Stimulated activated CD4-positive, alpha-beta T cell treated with anti-CD3 and anti-CD28 coated beads, Interleukin-2, amount 100 ng/mL, for 4 hours (primary cell): ENCODE data around the gene TECTA.

Experiments
- DNase-seq: peaks from one replicate; pipeline ENCODE4 v3.0.0-alpha.2; 2020; ENCODE audit warnings: low read depth

The TECTA gene

DNA sequence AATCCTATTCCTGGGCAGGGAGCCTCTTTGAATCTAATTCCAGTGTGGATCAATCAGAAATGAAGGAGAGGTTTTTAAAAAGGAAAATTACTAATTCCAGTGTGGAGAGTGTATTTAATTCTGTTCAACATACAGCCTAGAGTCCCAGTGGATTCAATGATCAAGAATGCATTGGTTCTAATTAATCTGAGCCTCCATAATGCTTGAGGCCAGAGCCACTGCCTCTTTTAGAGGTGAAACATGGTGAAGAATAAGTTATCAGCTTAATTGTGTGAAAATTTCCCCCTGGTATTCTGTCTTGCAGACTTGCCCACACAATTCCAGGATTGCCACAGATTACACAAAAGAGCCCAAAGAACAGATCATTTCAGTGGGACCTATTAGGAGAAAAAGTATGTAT is 87.7 kb downstream of the TECTA start:
- DNase-seq: no peak

DNA sequence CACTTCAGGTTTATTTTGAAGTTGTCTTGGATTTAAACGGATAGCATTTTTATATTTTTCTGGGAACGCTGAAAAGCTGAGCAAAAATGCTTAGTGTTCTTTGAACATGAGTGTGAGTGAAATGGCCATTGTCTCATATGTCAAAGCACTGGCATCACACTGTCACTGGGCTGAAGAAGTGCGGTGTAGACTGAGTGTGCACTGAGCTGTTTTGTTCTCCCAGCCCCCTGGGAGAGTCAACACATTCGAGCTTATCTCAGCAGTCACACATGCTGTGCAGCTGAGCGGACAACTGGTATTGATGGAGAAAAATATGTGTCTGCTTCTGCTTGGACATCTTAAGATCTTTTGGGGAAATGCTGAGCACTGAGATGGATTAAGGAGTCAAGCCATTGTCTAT is 90.8 kb downstream of the TECTA start:
- DNase-seq: no peak

DNA sequence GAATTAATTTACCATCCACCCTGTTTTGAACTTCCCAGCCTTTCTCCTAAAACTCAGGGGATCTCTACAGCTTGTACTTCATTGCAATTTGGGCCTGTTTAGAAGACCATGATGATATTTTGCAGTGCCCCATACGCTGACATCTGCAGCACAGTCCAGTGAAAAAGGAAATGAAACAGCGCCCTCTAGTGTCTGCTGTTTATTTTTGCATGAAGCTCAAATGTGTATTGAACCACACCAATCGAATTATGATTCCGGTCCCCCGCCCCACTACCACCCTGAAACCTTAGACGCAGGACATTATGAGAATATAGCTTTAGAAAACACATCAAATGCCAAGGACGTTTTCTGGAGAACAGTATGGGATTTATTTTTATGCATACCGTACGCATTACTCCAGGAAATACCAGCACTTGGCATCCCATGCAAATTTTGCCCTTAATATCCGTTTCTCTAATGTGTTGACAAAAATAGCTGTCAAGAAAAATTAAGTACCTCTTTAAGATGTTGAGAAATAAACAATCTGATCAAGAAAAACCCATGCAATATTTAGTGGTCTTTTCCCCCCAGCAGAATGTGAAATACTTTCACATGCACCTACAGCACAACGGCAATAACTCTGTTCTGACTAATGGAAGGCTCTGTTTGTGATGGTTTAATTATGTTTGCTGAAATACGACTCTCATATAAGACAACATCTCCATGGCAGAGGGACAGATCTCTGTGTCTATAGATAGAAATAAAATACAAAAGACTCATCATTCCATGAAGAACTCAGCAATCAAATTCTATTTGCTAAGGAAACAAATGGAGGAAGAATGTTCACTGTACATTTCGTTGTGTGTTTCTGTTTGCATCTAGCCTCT is 93.9 kb downstream of the TECTA start:
- peak; percentile 28 for DNase-seq

DNA sequence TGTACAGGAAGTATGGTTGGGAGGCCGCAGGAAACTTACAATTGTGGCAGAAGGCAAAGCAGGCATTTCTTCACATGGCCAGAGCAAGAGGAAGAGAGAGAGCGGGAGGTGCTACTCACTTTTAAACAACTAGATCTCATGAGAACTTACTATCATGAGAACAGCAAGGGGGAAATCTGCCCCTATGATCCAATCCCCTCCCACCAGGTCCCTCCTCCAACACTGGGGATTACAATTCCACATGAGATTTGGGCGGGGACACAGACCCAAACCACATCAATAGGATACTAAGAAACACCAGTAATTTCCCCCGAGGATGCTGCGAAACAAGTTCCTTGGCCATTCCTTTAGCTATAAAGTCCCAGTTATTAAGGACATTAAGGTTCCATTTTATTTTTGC is 97.4 kb downstream of the TECTA start:
- DNase-seq: no peak

DNA sequence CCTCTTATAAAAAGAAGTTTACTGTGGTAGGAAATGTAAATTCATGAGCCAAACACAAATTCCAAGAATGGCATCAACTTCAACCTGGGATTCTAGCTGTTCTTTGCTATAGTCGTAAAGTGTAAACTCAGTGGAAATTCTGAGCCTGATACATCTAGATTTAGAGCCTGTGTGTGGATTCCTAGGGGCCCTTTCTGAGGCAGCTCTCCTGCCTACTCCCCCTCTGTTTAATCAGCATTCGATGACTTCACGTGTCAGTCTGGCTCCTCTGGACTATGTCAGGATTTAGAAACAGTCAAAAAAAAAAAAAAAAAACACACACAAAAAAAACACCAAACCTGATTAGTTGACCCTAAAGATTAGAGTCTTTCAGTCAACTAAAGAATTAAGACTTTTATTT is 98.5 kb downstream of the TECTA start:
- no peak for DNase-seq

DNA sequence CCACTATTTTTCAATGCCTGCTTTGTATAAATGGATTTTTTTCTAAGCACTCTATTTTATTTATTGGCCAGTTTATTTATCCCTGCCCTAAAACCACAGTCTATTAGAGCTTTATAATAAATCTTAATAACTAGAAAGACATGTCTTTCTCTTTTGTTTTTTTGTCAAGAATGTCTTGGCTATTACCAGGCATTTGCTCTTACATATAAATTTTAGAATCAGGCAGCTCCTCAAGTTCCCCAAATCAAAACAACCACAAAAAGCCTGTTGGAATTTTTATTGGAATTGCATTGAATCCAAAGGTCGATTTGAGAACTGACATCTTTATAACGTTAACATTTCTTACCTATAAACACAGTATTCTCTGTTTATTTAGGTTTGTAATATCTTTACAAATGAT is 105.8 kb downstream of the TECTA start:
- DNase-seq: no peak

DNA sequence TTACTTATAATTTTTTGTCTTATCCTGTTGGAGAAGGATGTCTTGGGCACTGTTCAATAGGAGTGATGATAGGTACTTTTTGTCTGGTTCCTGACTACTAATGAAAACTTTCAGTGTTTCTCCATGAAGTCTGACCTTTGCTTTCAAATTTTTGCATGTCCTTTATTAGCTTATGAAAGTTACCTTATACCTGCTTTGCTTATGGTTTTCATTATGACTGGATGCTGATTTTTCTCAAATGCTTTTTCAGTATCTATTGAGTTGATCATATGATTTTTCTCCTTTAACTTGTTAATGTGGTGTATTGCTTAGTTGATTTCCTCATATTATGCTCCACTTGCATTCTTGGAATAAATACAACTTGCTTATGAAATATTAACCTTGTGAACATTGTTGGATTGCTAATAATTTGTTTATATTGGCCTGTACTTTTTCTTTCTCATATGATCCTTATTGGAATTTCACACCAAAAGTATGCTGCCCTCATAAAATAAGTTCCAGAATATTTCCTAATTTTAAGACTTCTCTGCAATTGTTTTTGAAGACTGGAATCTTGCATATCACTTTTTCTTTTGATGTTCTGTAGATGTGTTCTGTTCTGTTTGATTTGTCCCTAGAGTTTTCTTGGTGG is 106.6 kb downstream of the TECTA start:
- no peak for DNase-seq

DNA sequence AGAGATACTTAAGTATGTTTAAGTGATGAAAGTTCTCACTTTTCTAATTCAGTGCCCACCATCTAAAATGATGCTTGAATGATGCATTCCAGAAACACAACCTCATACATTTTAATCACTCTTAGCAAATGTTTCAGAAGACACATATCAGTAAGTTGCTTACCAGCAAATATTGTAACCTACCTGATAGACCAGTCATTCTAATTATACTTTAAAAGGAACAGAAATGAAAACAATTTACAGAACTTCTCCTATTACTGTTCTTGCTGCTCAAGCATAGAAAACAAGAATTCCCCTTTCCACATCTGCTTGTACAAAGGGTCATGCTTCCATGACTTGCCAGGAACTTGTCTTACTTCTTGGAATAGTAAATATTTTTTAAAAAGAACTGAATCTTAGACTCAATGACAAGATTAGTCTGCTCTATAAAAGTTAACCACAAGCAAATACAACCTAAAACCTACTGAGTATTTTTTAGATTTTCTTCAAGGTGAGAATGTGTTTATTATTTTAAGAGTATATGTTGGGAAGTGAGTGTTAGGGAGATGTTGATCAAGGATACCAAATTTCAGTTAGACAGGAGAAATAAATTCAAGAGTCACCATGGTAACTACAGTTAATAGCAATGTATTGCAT is 109.5 kb downstream of the TECTA start:
- no peak for DNase-seq

DNA sequence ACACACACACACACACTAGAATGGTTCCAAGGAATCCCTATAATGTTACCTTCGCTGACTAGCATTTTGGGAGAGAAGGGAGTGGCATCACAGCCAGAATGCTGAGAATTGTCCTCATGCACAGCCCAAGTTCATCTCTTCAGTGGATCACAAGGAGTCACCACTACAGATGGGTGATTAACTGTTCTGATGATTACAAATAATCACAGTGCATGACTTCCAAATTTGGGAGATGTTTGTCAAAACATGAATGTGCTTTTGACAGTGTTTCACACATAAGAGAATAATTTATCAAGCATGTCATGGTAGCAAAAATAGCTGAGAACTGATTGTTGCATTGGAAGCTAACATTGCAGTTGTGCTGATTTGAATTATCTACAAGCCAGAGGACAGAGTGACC is 110.6 kb downstream of the TECTA start:
- DNase-seq: no peak

DNA sequence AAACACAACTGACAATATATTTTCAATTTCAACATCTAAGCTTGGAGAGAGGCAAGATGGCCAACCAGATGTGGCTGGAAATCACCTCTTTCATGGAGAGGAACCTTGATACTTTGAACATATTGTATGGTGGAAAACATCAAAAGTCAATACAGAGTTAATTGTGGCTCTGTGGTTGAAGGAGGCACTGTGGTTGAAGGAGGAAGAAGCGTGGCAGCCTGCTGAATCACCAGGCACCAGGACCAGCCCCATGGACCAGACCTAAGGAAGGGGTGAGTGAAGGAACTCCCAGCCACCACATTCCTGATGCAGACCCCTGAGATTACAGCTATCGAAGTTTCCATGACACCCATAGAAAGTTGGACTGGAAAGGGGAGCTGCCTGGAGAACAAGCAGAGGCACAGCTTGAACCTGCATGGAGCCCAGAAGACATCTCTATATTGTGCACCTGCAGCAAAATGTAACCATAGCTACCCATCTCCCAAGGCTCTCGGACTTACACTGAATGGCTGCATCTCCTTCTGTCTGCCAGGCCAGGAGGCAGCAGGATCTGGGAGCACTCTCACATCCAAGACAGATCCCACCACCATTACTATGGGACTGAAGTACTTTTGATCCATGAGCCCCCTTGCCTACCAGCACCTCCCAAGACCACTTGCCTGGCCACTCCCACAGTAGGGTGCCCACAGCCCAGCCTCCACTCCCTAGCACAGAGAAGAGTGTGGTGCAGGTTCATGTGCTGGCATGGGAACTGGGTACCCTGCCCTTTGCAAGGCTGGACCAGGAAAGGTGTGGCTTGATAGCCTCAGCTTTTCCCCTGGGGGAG is 111.7 kb downstream of the TECTA start:
- DNase-seq: no peak

DNA sequence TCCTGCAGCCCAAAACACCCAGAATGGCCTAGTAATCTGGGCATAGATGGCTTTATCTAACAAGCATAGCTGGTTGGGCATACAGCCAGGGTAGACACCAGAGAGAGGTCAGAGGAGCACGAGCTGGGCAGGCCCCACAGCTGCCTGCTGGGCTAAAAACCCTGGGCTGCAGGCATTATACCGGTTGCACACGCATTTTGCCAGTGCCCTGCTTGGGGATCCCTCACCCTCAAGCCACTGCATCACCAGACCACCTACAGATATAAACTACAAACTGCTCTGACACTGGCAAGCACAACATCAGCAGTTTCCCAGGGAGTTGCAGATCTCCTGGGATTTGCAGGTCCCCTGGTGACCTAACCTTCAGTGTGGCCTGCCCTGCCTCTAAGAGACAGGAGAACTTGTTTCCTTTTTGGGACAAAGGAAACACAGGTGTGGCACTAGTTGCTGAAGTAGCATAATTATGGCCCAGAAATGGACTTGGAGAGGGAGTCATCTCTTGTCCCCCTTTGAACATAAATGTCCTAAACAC is 112.4 kb downstream of the TECTA start:
- no peak for DNase-seq

DNA sequence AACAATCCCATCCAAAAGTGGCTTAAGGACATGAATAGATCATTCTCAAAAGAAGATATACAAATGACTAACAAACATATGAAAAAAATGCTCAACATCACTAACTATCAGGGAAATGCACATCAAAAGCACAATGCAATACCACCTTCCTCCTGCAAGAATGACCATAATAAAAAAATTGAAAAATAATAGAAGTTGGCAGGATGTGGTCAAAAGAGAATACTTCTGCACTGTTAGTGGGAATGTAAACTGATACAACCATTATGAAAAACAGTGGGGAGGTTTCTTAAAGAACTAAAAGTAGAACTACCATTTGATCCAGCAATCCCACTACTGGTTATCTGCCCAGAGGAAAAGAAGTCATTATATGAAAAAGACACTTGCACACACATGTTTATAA is 113.8 kb downstream of the TECTA start:
- no peak for DNase-seq

DNA sequence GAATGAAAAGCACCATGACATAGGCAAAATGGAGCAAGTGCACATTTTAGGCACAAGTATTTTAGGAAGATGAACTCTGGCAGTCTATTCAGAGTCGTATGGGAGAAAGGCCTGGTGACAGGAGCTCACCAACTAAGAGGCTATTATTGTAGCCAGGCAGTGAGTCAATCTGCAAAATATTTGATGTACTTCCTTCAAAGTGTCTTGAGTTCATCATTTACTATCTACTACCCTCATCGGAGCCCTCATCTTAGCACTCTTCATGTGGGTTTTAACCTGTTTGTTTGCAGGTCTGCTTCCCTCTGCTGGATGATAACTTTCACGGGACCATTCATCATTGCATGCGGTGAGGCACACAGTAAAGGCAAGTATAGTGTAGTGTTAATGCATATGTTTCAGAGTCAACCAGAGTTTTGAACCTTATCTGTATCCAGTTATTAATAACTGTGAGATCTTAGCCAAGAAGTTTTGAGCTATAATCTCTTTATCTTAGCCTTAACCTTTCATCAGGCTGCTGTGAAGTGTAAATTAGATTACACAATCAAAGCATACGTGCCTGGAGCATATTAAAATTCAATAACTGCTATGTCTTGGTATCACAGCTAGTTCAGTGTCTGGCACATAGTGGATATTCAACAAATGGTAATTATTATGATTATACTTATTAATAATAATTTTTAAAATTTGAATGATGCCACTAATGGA is 120.6 kb downstream of the TECTA start:
- DNase-seq: no peak

DNA sequence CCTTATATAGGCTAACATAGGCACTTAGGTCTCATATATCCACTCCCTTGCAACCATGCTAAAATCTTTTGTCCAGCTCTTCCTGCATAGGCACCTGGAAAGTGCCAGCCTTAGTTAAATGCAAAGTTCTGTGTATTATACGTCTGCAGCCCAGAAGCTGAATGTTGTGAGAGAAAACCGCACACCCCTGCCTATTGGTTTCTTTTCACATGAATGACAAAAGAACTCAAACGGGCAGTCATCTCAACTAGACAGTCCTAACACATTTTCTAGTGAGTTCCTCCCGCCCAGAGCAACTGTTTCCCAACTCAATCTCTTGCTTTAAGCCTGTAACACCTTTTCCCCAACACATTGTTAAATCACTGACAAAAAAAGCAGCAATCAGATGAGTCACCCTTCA is 122.1 kb downstream of the TECTA start:
- no peak for DNase-seq

DNA sequence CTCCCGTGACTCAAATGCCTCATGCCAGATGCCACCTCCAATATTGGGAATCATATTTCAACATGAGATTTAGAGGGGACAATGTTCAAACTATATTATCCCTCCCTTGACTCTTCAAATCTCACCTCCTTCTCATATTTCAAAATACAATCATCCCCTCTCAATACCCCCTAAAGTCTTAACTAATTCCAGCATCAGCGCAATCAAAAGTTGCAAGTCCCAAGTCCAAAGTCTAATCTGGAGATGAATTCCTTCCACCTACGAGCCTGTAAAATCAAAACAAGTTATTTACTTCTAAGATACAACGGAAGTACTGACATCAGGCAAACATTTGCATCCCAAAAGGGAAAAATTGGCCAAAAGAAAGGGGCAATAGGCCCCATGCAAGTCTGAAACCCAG is 124.3 kb downstream of the TECTA start:
- DNase-seq: no peak

DNA sequence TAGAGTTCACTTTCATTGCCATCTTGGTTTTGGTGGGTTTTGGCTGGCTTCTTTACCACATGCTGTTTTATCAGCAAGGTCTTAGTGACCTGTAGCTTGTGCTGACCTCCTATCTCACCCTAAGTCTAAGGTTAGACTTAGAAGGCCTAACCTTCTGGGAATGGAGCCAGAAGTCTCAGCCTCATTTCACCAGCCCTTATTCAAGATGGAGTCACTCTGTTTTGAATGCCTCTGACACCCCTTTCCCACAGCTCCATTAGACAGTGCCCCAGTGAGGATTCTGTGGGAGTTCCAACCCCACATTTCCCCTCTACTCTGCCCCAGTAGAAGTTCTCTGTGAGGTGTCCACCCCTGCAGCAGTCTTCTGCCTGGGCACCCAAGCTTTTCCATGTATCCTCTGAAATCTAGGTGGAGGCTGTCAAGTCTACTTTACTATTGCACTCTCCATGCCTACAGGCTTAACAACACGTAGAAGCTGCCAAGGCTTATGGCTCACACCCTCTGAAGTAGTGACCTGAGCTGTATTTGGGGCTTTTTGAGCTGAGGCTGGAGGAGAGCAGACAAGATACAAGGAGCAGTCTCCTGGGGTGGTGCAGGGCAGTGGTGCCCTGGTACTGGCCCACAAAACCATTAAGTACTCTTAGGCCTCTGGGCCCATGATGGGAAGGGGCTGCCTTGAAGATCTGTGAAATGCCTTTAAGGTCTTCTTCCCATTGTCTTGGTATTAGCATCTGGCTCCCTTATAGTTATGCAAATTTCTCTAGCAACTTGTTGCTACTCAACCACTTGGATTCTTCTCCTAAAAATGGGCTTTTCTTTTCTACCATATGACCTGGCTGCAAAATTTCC is 125.6 kb downstream of the TECTA start:
- no peak for DNase-seq

DNA sequence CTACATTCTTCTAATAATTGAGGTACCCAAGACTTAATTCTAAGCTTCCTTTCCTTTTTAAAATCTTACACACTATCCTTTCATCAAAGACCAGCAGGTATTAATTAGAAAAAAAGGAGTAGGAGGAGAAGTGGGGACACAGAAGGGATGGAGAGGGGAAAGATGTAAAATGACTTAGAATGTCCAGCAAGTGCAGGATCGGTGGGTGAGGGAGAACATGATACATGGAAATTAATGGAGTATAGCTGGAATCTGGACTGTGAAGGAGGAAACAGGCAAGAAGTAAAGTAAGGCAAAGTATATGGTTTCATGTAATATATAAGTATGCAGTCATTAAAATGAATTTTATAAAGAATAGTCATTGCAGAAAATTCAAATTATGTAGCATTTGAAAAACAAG is 127.8 kb downstream of the TECTA start:
- DNase-seq: no peak

DNA sequence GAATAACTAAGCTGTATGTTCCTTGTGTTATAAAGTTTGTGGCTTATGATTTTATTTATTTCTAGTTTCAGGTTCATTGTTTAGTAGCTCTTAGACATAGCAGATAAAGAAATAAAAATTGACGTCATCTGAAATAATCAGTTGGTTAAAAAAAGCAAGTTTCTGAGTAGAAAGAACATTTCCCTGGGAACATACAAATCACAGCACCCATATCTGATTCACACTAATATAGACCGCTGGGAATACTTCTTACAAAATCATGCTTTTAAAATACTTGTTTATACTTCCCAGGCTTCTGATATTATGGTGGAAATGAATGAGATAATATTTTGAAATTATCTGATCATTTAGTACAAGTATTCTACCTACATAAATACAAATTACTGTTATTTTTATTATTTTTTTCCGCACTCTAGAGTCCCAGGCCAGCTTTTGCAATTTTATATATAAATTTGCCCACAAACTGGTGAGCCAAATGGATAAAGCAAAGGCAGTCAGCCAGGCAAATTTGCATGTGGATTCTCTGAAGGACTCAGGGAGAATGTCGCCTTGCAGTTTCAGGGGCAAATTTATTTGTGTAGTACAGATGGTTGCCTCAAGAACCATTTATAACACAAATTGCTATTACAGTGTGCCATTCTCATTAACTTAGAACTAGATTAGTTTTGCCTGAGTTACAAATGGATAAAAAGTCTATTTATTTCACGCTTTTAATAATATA is 128.6 kb downstream of the TECTA start:
- DNase-seq: no peak

DNA sequence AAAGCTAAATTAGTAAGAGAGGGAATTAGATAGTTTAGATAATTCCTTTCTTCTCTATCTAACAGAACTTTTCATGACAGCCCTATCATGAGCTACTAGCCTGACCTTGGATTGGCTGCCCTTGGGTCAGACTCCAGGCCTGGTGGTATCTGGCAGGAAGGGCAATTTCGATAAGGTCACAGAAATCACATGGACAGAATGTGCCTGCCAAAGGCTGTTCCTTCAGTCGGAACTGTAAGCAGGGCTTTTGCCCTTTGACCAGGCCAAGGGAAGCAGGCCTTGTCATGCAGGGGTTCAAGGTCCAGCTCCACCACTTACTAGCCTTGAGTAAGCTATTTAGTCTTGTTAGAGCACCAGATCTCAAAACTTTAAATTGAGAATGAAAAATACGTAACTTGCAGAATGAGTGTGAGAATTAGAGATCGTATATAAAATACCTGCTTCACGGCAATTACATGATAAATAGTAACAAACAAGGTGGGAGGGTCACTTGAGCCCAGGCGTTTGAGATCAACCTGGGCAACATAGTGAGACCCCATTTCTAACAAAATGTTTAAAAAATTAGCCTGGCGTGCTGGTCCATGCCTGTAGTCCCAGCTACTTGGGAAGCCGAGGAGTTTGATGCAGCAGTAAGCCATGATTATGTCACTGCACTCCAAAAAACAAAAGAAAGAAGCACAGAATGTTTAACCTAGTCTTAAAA is 130.7 kb downstream of the TECTA start:
- no peak for DNase-seq
